Urothelium cell line (cell line): ENCODE data around the gene SLC30A5.
"Not testable (repeated sequence)": the region's sequence is repeated elsewhere in the genome, so short reads cannot be mapped to it uniquely, and the experiment has no call there.

Experiments
- DNase-seq: peaks from one replicate; pipeline ENCODE4 v3.0.0; 2011; ENCODE audit warnings: low spot score, mixed read lengths
- FAIRE-seq: peaks from 2 replicates; lab custom pipeline; 2011; peaks lifted over from hg19 to GRCh38; lab: Jason Lieb, UNC

The SLC30A5 gene

GRCh38 chr5:69093771-69094482 is at the start of gene SLC30A5:
Gene SLC30A5 (plus strand): TSS chr5:69094014. CDS start chr5:69094256, 242 bp downstream.
- FAIRE-seq (peak; percentile 98), DNase-seq (peak; percentile 99)

DNA sequence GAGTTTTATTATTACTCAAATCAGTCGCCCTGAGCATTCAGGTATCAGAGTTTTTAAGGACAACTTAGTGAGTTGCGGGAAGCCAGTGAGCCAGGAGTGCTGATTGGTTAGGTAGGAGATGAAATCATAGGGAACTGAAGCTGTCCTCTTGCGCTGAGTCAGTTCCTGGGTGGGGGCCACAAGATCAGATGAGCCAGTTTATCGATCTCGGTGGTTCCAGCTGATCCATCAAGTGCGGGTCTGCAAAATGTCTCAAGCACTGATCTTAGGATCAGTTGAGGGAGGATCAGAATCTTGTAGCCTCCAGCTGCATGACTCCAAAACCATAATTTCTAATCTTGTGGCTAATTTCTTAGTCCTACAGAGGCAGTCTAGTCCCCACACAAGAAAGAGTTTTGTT is 48.6 kb upstream of the SLC30A5 start:
- not testable (repeated sequence) for DNase-seq, FAIRE-seq

DNA sequence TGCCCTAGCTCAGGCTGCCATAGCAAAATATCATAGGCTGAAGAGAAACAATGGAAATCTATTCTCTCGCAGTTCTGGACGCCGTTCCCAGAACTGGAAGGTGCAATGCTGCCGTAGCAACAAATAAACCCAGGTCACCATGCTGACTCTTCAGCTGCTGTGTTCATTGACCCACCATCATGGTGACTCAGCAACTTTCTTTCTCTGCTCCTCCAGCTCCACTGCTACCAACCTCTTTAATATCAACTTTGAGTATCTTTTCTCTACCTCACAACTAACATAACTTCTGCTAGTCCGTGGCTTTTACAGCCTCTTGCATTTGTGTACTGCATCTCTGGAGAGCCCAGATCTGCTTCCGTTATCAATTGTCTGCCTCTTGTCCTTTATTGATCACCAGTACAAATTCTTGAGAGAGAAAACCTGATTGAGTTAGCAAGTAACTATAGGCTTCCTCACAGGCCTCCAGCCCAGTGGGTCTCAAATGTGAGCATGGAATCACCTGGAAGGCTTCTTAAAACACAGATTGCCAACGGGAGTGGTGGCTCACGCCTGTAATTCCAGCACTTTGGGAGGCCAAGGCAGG is 47.3 kb upstream of the SLC30A5 start:
- no peak for FAIRE-seq
- DNase-seq: no peak

GRCh38 chr5:69048230-69048629 is 45.6 kb upstream of the SLC30A5 start:
- DNase-seq: peak; percentile 21
- FAIRE-seq: no peak

DNA sequence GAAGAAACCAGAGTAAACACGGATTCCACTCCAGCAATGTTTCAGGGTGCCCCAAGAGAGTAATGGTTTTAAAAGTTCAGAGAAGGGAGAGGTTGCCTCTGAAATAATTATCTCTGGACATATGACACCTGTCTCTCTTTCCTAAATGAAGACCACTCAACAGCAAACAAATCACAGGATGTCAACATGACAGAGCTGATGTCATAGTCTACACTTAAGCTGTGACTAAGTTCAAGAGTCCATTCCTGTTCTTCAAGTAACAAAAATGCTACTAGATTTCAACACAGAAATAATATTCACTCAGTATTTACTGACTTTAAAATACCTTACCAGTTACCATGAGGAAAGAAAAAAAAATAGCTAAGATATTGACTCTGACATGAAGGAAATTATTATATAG is 44.7 kb upstream of the SLC30A5 start:
- FAIRE-seq (no peak), DNase-seq (no peak)

DNA sequence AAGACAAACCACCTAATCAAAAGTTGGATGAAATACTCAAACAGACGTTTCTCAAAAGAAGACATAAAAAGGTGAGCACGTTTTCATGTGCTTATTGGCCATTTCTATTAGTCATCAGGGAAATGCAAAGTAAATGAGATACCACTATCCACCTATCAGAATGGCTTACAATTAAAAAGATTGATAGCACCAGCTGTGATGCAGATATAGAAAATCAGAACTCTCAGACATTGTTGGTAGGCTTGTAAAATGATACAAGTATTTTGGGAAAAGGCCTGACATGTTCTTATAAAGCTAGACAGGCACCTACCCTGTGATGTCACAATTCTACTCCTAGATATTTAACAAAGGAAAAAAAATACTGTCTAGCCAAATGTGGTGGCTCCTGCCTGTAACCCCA is 44.0 kb upstream of the SLC30A5 start:
- no peak for FAIRE-seq
- DNase-seq: no peak

GRCh38 chr5:69050214-69050613 is 43.6 kb upstream of the SLC30A5 start:
- no peak for FAIRE-seq
- DNase-seq: no peak

DNA sequence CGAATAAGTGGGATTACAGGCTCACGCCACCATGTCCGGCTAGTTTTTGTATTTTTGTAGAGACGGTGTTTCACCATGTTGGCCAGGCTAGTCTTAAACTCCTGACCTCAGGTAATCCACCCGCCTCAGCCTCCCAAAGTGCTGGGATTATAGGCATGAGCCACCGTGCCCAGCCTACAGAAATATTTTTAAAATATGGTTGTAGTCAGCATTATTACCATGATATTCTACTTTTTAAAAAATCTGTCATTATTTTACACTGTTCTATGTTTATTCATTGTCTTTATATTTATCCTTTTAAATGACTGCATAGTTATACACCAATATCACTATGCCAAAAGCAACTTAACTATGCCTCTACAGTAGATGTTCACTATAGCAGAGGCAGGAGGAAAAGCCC is 41.6 kb upstream of the SLC30A5 start:
- FAIRE-seq (no peak), DNase-seq (no peak)

DNA sequence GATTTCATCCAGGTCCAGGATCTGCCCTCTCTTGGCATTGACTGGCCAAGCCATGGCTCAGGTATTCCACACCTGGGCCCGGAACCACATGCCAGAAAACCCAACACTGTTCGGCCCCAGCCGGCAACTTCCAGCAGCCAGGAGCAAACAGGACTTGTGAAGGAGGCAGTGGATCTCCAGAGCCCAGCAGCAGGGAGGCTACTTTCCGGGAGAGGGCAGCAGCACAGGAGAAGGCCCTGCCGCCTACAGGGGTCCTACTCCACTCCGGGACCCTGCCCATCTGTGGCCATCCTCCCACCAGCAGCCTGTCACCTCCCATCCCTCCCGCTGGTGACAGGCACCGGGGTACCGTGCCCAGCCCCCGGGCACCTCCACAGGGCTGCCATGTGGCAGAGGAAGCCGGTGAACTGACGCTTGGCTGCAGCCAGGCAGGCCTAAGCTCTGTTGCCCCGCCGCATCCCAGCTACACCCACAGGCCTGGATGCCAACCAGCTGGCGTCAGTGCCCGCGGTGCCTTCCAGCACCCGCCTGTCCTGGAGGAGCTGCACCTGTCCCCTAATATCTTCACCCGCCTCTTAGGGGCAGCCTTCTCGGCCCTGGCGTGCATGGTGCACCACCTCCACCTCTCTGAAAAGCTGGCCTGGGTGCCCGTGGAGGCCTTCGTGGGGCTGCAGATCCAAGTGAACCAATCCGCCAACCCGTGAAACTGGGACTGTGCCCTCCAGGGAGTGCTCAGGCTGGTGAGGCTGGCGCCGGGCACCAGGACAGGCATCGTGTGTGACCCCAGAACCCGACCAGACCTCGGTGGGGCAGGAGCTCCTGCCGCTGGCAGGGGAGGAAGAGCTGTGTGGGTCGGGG is 18.9 kb upstream of the SLC30A5 start:
- no peak for DNase-seq
- no peak for FAIRE-seq

DNA sequence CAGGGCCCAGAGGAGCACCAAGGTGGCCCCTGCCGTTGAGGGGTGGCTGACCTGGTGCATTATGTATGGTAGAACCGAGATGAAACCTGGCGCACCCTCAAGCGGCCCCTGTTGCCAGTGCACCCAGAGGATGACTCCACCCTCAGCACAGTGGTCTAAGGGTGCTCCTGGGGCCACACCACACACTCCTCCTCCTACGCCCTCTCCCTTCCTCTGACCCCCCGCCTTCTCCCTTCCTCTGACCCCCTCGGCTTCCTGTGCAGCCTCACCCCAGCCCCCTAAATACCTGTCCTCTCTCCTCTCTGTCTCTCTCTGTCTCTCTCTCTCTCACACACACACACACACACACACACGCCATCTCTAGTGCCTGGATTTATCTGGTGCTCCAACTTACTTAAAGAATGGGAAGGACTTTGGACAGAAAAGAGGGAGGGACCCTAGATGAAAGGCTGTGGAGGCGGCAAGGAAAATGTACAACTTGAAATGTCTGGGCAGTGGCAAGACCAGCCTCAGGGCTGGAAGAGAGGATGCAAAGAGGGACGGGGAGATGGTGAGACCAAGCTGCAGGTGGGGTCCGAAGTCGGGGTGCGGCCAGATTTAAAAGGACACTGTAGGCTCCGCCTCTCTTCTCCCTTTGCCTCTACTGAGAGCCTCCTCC is 18.2 kb upstream of the SLC30A5 start:
- no peak for FAIRE-seq
- no peak for DNase-seq

DNA sequence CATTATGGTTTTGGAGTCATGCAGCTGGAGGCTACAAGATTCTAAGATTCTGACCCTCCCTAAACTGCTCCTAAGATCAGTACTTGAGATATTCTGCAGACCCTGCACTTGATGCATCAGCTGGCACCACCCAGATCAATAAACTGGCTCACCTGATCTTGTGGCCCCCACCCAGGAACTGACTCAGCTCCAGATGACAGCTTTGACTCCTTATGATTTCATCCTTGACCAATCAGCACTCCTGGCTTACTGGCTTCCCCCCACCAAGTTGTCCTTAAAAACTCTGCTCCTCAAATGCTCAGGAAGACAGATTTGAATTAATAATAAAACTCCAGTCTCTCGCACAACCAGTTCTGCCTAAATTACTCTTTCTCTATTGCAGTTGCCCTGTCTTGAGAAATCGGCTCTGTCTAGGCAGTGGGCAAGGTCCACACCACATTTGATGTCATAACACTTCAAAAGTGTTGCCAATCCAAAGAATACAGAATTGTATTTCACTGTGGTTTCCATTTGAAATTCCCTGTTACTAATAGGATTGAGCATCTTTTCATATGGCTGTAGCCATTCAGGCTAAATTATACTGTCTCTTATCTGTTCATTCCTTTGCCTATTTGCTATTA is 14.8 kb upstream of the SLC30A5 start:
- no peak for FAIRE-seq
- no peak for DNase-seq

DNA sequence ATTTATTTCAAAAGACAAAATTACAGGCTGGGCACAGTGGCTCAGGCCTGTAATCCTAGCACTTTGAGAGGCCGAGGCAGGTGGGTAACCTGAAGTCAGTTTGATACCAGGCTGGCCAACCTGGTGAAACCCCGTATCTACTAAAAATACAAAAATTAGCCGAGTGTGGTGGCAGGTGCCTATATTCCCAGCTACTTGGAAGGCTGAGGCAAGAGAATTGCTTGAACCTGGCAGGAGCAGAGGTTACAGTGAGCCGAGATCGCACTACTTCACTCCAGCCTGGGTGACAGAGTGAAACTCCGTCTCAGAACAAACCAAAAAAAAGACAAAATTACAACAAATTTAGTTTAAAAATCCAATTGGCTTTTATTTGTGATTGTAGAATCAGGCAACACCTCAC is 14.3 kb upstream of the SLC30A5 start:
- FAIRE-seq: no peak
- DNase-seq: no peak

DNA sequence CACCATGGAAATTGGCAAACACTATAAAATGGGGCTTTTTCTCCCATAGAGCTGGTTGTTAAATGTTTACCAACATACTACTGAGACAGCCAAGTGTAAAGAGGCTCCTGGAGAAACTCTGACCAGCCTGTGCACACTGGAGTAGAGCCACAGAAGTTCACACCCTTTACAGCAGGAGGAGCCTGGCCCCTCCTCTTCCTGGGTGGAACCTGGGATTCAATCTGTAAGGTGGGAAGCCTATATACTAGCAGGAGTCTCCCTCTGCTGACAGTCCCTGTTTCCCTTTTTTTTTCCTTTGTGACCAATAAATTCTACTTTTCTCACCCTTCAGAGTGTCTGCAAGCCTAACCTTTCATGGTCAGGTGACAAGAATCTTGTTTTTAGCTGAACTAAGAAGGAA is 10.4 kb upstream of the SLC30A5 start:
- DNase-seq (no peak), FAIRE-seq (no peak)

GRCh38 chr5:69084195-69084594 is 9.6 kb upstream of the SLC30A5 start:
- DNase-seq: no peak
- FAIRE-seq: no peak

DNA sequence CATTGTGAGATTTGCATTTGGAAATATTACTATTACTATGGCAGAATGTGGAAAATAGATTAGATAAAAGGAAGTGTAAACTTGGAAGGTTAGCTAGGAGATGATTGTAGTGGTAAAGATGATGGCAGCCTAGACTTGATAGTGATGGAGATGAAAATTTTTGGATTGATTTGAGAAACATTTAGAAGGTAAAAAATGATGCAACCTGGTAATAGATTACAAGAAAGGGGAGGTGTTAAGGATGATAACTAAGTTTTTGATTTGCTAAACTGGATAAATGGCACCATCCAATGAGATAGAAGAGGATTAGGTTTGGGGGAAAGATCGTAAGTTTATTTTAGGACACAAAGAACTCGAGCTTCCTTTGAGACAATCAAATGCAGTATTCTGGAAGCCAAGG is 8.9 kb upstream of the SLC30A5 start:
- FAIRE-seq: no peak

DNA sequence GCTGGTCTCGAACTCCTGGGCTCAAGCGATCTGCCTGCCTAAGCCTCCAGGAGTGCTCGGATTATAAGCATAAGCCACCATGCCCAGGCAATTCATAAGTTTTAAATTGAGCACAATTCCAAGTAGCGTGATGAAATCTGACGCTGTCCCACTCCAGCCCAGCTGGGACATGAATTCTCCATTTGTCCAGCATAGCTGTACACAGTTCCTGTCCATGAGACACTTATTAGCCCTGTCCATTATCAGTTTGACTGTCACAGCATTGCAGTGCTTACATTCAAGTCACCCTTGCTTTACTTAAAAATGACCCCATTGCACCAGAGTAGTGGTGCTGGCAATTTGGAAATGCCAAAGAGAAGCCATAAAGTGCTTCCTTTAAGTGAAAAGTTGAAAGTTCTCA is 7.6 kb upstream of the SLC30A5 start:
- no peak for DNase-seq
- FAIRE-seq: no peak

More for the DNA sequence above, 8.9 kb upstream of the SLC30A5 start:
- no peak for DNase-seq

- DNase-seq, FAIRE-seq: not testable (repeated sequence)
These were observed 5.8 kb upstream of the SLC30A5 start for GRCh38 chr5:69088006-69088405.

DNA sequence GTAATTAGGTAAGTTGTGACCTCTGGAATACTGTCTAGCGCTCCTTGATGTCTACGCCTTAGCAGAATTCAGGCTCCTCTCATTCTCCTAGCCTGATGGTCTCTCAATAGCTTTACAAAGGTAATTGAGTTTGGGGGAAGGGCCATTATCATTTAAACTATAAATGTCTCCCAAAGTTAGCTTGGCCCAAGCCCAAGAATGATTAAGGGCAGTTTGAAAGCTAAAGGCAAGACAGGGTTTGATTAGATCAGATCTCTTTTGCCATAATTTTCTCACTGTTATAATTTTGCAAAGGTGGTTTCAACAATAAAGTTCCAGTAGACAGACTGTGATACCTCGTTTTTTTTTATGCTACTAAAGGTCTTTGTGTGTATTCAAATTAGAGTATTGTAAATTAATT is 3.7 kb upstream of the SLC30A5 start:
- no peak for FAIRE-seq

DNA sequence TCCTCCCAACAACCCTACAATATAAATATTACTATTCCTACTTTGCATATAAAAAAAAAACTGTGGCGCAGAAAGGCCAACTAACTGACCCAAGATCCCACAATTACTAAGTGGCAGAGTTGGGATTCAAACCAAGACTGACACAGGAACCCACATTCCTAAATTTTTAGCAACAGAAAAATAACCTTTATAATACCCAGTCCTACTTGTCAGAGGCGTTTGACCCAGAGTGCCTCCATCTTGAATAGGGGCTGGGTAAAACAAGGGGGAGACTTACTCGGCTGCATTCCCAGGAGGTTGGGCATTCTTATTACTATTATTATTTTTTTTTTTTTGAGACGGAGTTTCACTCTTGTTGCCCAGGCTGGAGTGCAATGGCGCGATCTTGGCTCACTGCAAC is 2.0 kb upstream of the SLC30A5 start:
- FAIRE-seq (no peak), DNase-seq (no peak)

More for the DNA sequence above, 3.7 kb upstream of the SLC30A5 start:
- no peak for DNase-seq

- no peak for DNase-seq
- no peak for FAIRE-seq
These were observed 845 bp upstream of the SLC30A5 start for GRCh38 chr5:69092969-69093368.

DNA sequence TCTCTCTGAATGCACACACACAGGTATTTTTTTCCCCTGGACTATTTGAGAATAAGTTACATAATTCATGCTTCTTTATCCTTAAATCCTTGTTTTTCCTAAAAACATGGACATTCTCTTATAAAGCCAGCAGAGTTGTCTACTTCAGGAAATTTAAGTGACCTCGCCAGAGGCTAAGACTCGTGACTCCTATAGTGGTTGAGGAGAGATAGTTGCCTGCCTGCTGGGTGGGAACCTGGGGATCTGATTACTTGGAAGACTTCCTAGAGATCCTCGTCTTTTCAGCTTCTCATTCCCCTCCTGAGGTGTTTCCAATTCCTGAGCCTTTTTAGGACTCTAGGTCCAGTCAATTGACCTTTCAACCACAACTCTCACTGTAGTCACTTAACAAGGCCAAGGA is 5.5 kb downstream of the SLC30A5 start:
- DNase-seq (no peak), FAIRE-seq (no peak)
